NOMO-1 (cell line): ENCODE results near the gene SLC8B1.

ENCODE experiments used
- DNase-seq, 2 experiments: peaks; one replicate each; lab custom pipeline; 2025; ENCODE audit not compliant: unreplicated experiment in 2 of 2; lab: John Stamatoyannopoulos, UW

SLC8B1 gene

GRCh38 chr12:113296557-113297213 lies 38.2 kb downstream of the SLC8B1 start:
- no peak for DNase-seq

GRCh38 chr12:113295886-113296556 lies 38.9 kb downstream of the SLC8B1 start:
- no peak for DNase-seq

- no peak for DNase-seq
These were observed 41.8 kb downstream of the SLC8B1 start for GRCh38 chr12:113293100-113293499.

- no peak for DNase-seq
These were observed 42.4 kb downstream of the SLC8B1 start for GRCh38 chr12:113292547-113292946.

GRCh38 chr12:113292091-113292490 lies 42.8 kb downstream of the SLC8B1 start:
- DNase-seq, result no peak

- no peak for DNase-seq
These were observed 43.3 kb downstream of the SLC8B1 start for GRCh38 chr12:113291586-113291985.

- DNase-seq, result no peak
These were observed 44.4 kb downstream of the SLC8B1 start for GRCh38 chr12:113290506-113290905.

GRCh38 chr12:113289361-113289760 lies 45.5 kb downstream of the SLC8B1 start:
- DNase-seq, result no peak

- no peak for DNase-seq
These were observed 47.0 kb downstream of the SLC8B1 start for GRCh38 chr12:113287899-113288282.

GRCh38 chr12:113287146-113287898 lies 47.6 kb downstream of the SLC8B1 start:
- DNase-seq, result no peak

GRCh38 chr12:113286712-113287111 lies 48.2 kb downstream of the SLC8B1 start:
- no peak for DNase-seq

GRCh38 chr12:113285679-113286610 lies 49.0 kb downstream of the SLC8B1 start:
- DNase-seq, result no peak

- no peak for DNase-seq
These were observed 50.2 kb downstream of the SLC8B1 start for GRCh38 chr12:113284751-113285150.

- DNase-seq, result no peak
These were observed 56.3 kb downstream of the SLC8B1 start for GRCh38 chr12:113278633-113279032.

- no peak for DNase-seq
These were observed 56.8 kb downstream of the SLC8B1 start for GRCh38 chr12:113278141-113278540.

GRCh38 chr12:113277511-113277910 lies 57.4 kb downstream of the SLC8B1 start:
- no peak for DNase-seq

- no peak for DNase-seq
These were observed 57.9 kb downstream of the SLC8B1 start for GRCh38 chr12:113276946-113277500.

- no peak for DNase-seq
These were observed 58.6 kb downstream of the SLC8B1 start for GRCh38 chr12:113276306-113276705.

GRCh38 chr12:113274848-113275247 lies 60.1 kb downstream of the SLC8B1 start:
- no peak for DNase-seq

- DNase-seq, result no peak
These were observed 61.7 kb downstream of the SLC8B1 start for GRCh38 chr12:113273053-113273725.
